Islet precursor cell (in vitro differentiated cells): ENCODE data around the gene MVB12B.
"Not testable (repeated sequence)": the region's sequence is repeated elsewhere in the genome, so short reads cannot be mapped to it uniquely, and the experiment has no call there.

Source experiments
- DNase-seq: peaks from one replicate; pipeline ENCODE4 v3.0.0-alpha.2; 2018

Gene MVB12B

DNA sequence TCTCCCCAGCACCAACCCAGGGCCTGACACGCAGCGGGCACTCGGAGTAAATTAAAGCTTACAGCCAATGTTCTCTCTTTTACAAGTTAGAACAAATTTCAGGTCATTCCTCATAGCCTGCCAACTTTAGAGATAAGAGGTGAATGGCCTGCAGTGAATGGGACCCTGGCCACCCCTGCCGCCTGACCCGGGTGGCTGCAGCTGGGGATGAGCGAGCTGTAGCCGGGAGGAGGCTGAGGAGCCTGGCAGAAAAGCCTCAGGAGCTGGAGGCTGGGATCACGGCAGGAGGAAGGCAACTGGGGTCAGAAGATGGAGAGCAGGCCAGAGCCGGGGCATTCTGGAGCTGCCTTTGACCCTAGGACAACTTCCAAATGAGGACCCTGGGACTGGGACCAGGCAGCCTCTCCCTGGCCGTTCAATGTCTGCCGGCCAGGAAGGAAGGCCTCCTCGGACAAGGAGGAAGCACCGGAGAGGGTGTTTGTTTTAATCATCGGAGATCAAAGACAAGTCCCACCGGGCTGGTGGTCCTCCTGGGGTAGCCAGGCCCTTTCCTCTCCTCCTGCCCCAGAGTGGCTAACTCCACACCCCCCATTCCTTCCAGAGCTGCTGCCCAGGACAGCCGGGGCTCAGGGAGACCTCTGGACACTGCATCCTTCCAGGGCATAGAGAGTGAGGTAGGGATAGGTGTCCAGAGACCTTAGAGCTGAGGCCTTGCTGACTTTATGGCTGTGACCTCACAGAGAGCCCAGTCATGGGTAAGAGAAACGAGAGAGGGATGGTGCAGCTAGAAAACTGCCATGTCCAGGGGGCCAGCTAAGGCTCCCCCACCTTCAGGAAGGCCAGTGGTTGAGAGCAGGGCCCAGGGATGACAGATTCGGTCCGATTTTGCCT is 199.8 kb downstream of the MVB12B start:
- DNase-seq: peak; percentile 53

DNA sequence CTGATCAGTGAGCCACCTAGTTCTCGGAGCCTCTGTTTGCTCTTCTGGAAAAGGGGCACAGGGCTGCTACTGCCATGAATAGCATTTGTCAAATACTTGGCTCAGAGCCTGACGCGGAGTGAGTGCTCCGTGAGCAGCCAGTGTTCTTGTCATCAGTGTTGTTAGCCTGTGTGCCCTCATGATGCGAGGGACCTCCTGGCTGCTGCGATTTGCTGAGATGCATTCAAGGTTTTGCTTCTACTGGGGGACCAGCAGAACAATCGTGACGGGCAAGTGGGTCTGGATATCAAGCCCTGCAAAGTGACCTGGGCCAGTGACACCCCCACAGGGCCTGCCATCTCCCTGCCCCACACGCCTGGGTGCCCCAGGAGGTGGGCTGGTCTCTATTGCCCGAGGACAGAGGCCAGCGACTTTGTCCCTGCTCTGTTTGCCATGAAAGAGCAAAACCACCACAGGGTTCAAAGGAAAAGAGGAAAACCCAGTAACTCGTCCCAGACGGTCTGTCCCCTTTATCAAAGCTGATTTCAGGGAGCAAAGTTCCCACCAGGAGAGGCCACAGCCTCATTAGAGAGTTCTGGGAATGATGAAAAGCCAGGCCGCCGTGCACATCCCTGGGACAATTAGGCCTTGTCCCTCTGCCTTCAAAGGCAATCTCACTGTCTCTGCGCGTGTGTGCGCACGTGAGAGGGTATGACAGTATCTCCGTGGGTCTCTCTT is 200.6 kb downstream of the MVB12B start:
- peak; percentile 66 for DNase-seq

- peak; percentile 89 for DNase-seq
Measured at GRCh38 chr9:126528111-126528510, 201.5 kb downstream of the MVB12B start.

- peak; percentile 61 for DNase-seq
Measured at GRCh38 chr9:126528915-126529314, 202.3 kb downstream of the MVB12B start.

- DNase-seq: peak; percentile 65
Measured at GRCh38 chr9:126531035-126531571, 204.5 kb downstream of the MVB12B start.

GRCh38 chr9:126531591-126531990 is 205.0 kb downstream of the MVB12B start:
- peak; percentile 57 for DNase-seq

GRCh38 chr9:126532019-126532462 is 205.4 kb downstream of the MVB12B start:
- peak; percentile 88 for DNase-seq

DNA sequence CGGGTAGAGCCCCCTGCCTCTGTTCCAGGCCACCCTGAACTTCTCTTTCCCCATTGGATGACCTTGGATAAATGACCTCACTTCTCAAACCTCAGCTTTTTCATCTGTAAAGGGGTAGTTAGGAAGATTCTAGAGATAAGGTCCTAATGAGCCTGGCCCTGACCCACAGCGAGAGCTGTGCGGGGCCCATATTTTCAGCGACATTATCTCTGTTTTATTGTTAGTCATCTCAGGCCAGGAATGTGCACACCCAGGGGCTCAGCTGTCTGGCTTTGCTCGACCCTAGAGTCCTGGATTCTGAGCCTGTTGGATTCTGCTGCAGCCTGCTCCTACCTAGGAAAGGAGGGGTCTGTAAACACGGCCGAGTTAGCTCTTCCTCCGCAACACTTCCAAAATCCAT is 205.9 kb downstream of the MVB12B start:
- DNase-seq: peak; percentile 90

- DNase-seq: no peak
Measured at GRCh38 chr9:126532951-126533925, 206.6 kb downstream of the MVB12B start.

DNA sequence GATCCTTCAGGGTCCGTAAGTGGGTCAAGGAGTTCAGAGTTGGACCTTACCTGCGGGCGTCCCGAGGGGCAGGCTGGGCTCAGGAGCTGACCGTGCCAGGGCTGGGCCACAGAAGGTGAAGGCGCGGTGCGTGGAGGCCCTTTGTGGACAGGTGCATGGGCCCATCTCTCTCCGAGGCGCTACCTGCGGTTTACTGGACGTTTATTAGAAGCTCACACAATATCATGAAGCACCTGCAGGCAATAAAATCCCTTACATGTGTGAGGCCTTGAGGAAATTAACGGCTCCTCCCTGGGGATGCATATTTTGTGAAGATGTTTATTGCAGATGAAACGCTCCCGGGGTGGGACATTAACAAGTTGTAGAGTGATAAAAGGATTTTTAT is 207.3 kb downstream of the MVB12B start:
- peak; percentile 51 for DNase-seq

- DNase-seq: peak; percentile 97
Measured at GRCh38 chr9:126534431-126535186, 208.0 kb downstream of the MVB12B start.

- no peak for DNase-seq
Measured at GRCh38 chr9:126536131-126536530, 209.5 kb downstream of the MVB12B start.

DNA sequence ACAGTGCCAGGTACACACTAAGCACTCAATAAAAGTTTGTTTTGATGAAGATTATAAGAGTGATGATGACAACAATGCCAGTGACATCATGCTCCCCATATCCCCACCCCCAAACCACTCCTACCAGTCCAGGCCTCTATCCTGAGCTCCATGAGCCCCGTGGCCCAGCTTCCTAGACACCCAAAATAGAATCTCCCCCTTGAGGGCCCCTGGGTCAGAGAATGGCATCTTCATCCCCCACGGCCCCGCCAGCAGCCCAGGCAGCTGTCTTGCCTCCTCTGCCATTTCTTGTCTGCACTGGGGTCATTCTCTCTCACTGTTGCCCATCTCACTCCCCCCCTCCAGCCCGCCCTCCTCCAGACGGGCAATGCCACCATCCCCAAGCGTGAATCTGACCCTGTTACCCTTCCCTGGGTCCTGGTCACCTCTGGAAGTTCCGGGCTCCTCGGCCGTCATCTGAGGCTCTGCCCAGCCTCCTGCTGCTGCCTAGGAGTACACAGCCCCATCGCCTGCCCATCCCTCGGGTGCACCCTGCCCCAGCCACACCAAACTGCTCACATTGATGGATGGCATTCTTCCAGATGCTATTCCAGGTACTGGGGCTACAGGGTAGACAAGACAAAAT is 210.3 kb downstream of the MVB12B start:
- DNase-seq: no peak

DNA sequence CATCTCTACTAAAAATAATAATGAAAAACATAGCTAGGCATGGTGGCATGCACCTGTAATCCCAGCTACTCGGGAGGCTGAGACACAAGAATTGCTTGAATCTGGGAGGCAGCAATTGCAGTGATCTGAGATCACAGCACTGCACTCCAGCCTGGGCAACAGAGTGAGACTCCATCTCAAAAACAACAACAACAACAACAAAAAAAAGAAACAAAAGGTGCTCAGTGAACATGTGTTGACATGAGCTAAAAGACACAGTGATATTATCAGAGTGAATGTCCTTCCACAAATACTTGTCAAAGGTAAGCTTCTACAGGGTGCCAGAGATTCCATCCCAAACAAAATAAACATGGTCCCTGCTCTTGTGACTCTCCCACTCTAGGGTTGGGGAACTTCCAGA is 211.9 kb downstream of the MVB12B start:
- no peak for DNase-seq

DNA sequence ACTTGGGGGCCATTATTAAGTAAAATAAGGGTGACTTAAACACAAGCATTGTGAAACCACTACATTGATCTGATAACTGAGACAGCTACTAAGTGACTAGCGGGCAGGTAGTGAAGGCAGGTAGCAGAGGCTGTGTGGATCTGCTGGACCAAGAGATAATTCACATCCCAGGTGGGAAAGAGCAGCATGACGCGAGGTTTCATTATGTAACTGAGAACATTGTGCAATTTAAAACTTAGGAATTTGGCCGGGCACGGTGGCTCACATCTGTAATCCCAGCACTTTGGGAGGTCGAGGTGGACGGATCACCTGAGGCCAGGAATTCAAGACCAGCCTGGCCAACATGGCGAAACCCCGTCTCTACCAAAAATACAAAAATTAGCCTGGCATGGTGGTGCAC is 213.8 kb downstream of the MVB12B start:
- DNase-seq: not testable (repeated sequence)

DNA sequence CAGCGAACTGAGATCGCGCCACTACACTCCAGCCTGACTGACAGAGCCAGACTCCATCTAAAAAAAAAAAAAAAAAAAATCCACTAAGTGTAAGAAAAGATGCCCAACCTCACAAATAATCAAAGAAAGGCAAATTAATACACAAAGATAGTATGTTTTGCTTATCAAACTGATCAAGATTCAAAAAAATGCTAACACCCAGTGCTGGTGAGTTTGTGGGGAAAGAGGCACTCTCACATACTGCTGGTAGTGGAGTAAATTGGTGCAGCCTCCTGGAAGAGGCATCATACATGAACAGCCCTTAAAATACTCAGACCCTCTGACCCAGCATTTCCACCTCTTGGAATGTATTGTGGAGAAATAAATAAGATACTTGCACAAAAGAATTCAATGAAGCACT is 216.9 kb downstream of the MVB12B start:
- DNase-seq: no peak

GRCh38 chr9:126545106-126545505 is 218.5 kb downstream of the MVB12B start:
- DNase-seq: no peak

DNA sequence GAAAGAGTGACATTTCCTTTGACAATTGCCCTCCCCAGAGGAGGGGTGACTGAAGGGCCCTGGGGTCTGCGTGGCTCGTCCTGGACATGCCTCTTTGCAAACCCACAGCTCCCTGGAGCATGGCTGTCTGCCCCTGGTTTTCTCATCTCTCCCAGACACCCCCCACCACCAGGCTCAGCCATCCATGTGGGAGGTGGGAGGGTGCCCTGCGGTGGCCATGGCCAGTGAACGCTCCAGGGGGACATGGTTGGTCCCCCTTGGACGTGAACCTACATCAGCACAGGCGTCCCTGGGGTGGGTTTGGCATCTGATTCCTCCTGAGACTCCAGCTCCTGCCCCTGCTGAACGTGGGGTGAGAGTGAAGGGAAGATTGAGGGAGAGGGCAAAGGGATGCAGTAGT is 219.4 kb downstream of the MVB12B start:
- peak; percentile 43 for DNase-seq

- DNase-seq: no peak
Measured at GRCh38 chr9:126548312-126548711, 221.7 kb downstream of the MVB12B start.

DNA sequence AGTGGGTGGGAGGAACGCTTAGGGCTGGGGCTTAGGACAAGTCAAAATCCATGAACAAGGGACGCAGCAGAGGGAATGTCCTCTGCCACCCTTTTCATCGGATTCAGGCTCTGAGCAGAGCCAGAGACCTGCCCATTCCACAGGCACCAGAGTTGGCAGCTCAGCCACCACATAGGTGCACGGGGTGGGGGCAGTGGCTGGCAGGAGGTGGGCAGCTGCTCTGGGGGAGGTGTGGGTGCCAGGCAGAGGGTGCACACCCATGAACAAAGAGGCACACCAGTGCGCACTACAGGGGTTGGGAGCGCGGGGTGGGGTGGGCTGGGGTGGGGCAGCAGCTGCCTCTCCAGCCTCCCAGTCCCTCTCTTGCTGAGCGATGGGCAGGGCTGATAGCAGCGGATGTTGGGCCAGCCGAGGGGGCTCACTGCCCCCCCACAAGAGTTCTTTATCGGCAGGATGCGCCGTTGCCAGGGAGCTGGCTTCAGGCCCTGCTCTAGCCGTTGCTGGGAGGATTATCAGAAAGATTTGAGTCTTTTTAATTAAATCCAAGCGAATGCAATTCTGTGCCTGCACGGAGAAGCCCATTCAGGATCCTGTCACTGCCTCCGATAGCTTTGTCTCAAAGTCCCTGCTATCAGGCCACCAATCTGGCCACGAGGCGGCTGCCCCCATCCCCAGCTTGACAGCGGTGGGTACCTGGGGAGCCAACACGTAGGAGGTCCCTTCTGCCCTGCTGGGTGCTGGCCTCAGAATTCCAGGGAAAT is 222.8 kb downstream of the MVB12B start:
- DNase-seq: no peak
